ENCODE data around the gene ZNF414. TPM values are rescaled to one million over a fixed set of nuclear protein-coding genes. Genes with fewer than 3 reads are reported as not detected.
"Not testable (repeated sequence)": the region's sequence is repeated elsewhere in the genome, so short reads cannot be mapped to it uniquely, and the experiment has no call there.

The ZNF414 gene, protein sequence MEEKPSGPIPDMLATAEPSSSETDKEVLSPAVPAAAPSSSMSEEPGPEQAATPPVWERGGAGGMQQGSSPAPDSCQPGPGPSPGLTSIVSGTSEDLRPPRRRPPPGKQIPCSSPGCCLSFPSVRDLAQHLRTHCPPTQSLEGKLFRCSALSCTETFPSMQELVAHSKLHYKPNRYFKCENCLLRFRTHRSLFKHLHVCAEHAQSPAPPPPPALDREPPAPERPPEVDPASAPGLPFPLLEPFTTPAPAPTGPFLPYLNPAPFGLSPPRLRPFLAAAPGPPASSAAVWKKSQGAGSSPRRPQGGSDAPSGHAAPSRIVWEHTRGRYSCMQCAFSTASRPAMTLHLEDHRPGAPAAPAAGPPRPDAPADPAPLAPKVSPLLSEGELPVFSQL
- 10 to 100 TPM in 1 of 2 donors, 1 to 10 TPM in 1; 6.5 to 10.6 TPM for total RNA-seq

DNA sequence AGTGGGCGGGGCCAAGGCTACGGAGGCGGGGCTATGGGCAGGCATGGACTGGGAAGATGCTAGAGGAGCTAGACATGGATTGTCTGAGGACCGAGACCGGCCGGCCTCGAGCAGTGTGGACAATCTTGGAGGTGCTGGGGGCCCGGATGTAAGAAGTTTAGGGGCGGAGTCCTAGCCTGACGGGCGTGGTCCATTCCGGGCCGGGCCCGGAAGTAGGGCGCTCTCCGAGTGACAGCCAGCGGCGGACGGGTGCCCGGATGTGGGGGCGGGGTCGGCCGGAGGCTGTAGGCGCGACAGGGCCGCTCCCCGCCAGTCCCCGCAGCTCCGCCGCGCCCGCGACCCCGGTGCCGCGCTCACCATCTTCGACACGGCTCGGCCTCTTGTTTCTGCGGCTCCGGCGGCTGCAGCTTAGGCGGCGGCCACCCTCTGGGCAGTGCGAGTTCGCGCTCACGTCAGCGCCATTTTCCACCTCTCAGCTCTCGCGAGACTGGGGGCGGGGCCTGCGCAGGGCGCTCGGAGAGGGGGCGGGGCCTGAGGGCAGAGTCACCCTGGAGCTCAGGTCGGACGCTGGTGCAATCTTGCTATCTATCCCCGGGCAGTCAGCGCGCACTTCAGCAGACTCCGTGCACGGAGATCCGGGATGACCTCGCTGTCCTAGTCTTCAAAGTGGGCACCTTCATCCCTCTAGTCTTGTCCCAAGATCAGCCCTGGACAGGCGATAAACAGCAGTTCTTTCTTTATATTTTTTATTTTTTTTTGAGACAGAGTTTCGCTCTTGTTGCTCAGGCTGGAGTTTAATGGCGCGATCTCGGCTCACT, at the start of gene ZNF414:
Gene ZNF414 (minus strand): TSS at position 481 of the 818 bp plus-strand sequence. CDS start 121 bp downstream, at position 360.
- H3K36me3 ChIP-seq: no peaks in the 10 kb centered on the region
- H3K27me3 ChIP-seq (replicated peaks; ENCODE audit: insufficient read depth): no peaks in the 10 kb centered on the region
- H3K9me3 ChIP-seq: no peaks in the 10 kb centered on the region
- TF ChIP-seq, protein P1, sequence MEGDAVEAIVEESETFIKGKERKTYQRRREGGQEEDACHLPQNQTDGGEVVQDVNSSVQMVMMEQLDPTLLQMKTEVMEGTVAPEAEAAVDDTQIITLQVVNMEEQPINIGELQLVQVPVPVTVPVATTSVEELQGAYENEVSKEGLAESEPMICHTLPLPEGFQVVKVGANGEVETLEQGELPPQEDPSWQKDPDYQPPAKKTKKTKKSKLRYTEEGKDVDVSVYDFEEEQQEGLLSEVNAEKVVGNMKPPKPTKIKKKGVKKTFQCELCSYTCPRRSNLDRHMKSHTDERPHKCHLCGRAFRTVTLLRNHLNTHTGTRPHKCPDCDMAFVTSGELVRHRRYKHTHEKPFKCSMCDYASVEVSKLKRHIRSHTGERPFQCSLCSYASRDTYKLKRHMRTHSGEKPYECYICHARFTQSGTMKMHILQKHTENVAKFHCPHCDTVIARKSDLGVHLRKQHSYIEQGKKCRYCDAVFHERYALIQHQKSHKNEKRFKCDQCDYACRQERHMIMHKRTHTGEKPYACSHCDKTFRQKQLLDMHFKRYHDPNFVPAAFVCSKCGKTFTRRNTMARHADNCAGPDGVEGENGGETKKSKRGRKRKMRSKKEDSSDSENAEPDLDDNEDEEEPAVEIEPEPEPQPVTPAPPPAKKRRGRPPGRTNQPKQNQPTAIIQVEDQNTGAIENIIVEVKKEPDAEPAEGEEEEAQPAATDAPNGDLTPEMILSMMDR (IDR thresholded peaks at IDR 0.05): no peak
- peaks cover 5 to 20% of the 10 kb centered on the region in 2 donors for H3K4me1 ChIP-seq (ENCODE audit: control insufficient read depth in 1 of 2, low read depth in 2 of 2)
- ATAC-seq (ENCODE audit: insufficient number of reproducible peaks, low FRiP score, low read depth) (peak; percentile 99), DNase-seq (ENCODE audit: low spot score) (peak; percentile 90)
- H3K27ac ChIP-seq: peak within 1 kb of the TSS; percentile 96 to 97
- H3K4me3 ChIP-seq: peak within 1 kb of the TSS; percentile 94

DNA sequence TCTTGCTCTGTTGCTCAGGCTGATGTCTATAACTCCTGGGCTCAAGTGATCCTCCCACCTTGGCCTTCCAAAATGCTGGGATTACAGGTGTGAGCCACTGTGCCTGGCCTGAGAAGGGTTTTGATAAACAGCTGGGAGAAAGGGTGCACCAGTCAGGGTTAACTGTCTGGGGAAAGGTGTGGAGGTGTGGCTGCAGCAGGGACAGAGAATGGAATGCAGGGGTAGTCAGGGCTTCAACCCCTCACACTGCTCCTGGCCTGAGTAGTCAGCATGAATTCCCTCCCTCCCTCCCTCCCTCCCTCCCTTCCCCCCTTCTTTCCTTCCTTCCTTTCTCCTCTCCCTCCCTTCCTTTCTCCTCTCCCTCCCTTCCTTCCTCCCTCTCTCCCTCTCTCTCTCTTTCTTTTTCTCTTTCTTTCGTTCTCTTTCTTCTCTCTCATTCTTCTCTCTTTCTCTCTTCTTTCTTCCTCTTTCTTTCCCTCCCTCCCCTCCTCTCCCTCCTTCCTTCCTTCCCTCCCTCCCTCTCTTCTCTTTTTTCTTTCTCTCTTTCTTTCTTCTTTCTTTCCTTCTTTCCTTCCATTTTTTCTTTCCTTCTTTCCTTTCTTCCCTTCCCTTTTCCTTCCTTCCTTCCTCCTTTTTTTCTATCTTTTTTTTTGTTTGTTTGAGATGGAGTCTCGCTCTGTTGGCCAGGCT, 47.3 kb upstream of the ZNF414 start:
- no peaks in the 10 kb centered on the region for H3K36me3 ChIP-seq
- TF ChIP-seq, protein P1 (IDR thresholded peaks at IDR 0.05): no peak
- no peaks in the 10 kb centered on the region for H3K4me1 ChIP-seq (ENCODE audit: control insufficient read depth in 1 of 2, low read depth in 2 of 2)
- DNase-seq (ENCODE audit: low spot score) (no peak), ATAC-seq (ENCODE audit: insufficient number of reproducible peaks, low FRiP score, low read depth) (no peak)
- no peak overlapping the region for H3K4me3 ChIP-seq
- no peaks in the 10 kb centered on the region for H3K9me3 ChIP-seq
- no peak overlapping the region for H3K27ac ChIP-seq
- H3K27me3 ChIP-seq (replicated peaks; ENCODE audit: insufficient read depth): no peaks in the 10 kb centered on the region

DNA sequence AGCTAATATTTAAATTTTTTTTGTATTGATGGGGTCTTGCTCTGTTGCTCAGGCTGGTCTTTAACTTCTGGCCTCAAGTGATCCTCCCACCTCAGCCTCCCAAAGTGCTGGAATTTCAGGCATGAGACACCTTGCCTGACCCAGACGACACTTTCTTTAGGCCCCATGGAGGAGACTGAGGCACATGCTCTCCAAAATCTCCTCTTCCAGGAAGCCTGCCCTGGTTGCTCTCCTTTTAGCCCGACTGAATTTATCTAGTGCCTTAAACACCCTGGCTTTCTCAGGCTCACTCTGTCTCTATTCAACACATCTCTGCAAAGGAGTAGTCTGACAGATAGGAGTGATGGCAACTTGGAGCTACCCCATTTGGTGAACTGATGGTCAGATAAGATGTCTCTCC, 44.4 kb upstream of the ZNF414 start:
- ATAC-seq (ENCODE audit: insufficient number of reproducible peaks, low FRiP score, low read depth): no peak
- Histone ChIP-seq H3K4me3 (no peak overlapping the region), H3K27me3 (replicated peaks; ENCODE audit: insufficient read depth) (no peaks in the 10 kb centered on the region), H3K4me1 (ENCODE audit: control insufficient read depth in 1 of 2, low read depth in 2 of 2) (no peaks in the 10 kb centered on the region), H3K36me3 (no peaks in the 10 kb centered on the region), H3K9me3 (no peaks in the 10 kb centered on the region), H3K27ac (no peak overlapping the region)
- DNase-seq (ENCODE audit: low spot score): no peak
- TF ChIP-seq, protein P1 (IDR thresholded peaks at IDR 0.05): no peak

DNA sequence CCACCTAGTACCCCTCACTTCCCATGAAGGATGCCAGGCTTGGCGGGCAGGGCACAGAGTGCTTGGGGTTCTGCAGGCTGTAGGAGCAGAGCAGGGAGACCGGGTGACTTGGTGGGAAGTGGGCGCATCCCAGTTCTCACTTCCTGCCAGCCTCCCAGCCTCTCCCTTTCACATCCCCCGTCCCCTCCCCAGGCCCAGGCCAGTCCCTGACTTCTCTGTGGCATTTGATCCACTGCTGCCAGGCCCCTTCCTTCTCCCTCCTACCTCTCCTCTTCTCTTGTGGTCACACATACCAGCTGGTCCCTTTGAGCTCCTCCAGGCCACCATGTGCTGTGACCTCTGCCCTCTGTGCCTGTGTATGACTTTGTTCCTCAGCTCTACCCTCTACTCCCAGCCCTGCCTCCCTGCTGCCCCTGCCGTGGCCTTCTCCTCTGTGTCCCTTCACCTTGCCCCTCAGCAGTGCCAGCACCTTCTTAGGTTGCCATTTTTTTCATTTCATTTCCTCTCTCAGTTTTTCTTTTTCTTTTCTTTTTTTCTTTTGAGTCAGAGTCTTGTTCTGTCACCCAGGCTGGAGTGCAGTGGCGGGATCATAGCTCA, 43.8 kb upstream of the ZNF414 start:
- no peaks in the 10 kb centered on the region for H3K27me3 ChIP-seq (replicated peaks; ENCODE audit: insufficient read depth)
- no peak for ATAC-seq (ENCODE audit: insufficient number of reproducible peaks, low FRiP score, low read depth)
- no peaks in the 10 kb centered on the region for H3K36me3 ChIP-seq
- no peak overlapping the region for H3K4me3 ChIP-seq
- DNase-seq (ENCODE audit: low spot score): no peak
- no peaks in the 10 kb centered on the region for H3K4me1 ChIP-seq (ENCODE audit: control insufficient read depth in 1 of 2, low read depth in 2 of 2)
- H3K27ac ChIP-seq: no peak overlapping the region
- TF ChIP-seq, protein P1 (IDR thresholded peaks at IDR 0.05): no peak
- H3K9me3 ChIP-seq: no peaks in the 10 kb centered on the region

DNA sequence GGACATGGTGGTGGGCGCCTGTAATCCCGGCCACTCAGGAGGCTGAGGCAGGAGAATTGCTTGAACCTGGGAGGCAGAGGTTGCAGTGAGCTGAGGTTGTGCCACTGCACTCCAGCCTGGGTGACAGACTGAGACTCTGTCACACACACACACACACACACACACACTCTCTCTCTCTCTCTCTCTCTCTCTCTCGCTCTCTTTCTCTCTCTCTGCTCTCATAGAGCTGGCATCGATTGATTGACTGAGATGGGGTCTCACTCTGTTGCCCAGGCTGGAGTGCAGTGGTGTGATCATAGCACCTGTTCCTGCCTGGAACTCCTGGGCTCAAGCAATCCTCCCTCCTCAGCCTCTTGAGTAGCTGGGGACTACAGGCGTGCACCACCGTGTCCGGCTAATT, 39.8 kb upstream of the ZNF414 start:
- not testable (repeated sequence) for H3K36me3 ChIP-seq; DNase-seq (ENCODE audit: low spot score); ATAC-seq (ENCODE audit: insufficient number of reproducible peaks, low FRiP score, low read depth); H3K9me3 ChIP-seq; H3K4me1 ChIP-seq (ENCODE audit: control insufficient read depth in 1 of 2, low read depth in 2 of 2); H3K27ac ChIP-seq; H3K4me3 ChIP-seq; H3K27me3 ChIP-seq (replicated peaks; ENCODE audit: insufficient read depth)
